Bronchial epithelial cell (primary cell): Measurements from ENCODE around the gene KMO. TPM values are rescaled to one million over a fixed set of nuclear protein-coding genes. Genes with fewer than 3 reads are reported as not detected.

ENCODE experiments used
- DNase-seq: peaks from one replicate; pipeline ENCODE4 v3.0.0-alpha.2; 2010; ENCODE audit warnings: low read depth
- FAIRE-seq: peaks from 2 replicates; lab custom pipeline; 2011; peaks lifted over from hg19 to GRCh38; lab: Jason Lieb, UNC
- H3K27me3 ChIP-seq: 2 replicates; pipeline ENCODE4 v1.5.1; 2011; ENCODE audit warnings: low read length; ENCODE audit not compliant: control insufficient read depth, insufficient read depth
- H3K36me3 ChIP-seq: 2 replicates; pipeline ENCODE4 v1.5.1; 2011; ENCODE audit warnings: low read length; ENCODE audit not compliant: control insufficient read depth, insufficient read depth
- H3K4me3 ChIP-seq: 2 replicates; pipeline ENCODE4 v1.5.1; 2011; ENCODE audit warnings: mild to moderate bottlenecking, low read depth, low read length, control low read depth
- CTCF ChIP-seq: IDR thresholded peaks from 2 replicates; pipeline ENCODE4 v1.5.1; 2011; ENCODE audit warnings: mild to moderate bottlenecking, moderate library complexity, low read length, control low read depth, inconsistent platforms; ENCODE audit not compliant: insufficient read depth, severe bottlenecking
- total RNA-seq: library from RNA; depleted of rRNA; stranded (reverse); fragments of >200 nt; gene quantifications from 2 replicates; pipeline ENCODE4 v1.2.1, GENCODE V29; 2014

The KMO gene
- total RNA-seq, 1 donor from 2014 or later: not detected

DNA sequence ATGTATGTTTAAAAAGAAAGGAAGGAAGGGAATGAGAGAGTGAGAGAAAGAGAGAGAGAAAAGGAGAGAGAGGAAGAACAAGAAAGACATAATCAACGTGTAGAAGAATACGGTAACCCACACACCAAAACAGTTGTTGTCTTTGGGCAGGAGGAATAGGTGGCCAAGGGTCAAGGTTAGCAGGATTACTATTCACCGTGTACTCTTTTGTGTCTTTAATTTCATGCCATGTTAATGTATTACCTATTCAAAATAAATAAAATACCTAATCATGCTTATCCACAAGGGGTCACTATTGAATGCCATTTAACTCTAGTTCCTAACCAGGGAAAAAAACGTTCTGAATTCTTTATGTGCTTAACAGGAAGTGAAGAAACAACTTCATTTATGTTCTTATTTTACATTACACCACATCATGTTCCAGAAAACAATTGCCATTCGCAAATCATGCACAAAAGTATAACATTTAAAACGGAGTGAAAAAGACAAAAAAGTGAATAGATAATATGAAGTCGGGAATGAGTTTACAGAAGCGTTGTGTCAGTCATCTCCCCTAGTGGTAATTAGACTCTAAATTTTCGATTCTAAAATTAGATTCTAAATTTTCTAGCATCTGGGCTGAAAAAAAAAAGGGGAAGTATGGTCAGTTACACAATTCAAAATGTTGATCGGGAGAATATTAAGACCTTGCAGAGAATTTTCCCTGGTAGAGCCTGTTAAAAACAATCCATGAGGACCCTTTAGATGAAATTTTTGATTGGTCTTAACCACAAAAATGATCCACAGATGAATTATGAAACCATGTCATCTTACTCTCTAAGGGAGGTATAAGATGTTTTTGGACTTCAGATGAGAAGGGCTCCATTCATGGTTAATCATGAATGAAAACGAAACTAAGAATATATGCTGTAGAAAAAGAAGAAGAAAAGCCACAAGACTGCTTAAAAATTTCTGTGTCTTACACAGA lies 700 bp upstream of the KMO start:
- FAIRE-seq (no peak), DNase-seq (peak; percentile 79)
- peak overlapping the region; percentile 35 for H3K4me3 ChIP-seq
- H3K27me3 ChIP-seq: no peaks in the 10 kb centered on the region
- TF ChIP-seq CTCF: peak; percentile 13
- no peaks in the 10 kb centered on the region for H3K36me3 ChIP-seq

DNA sequence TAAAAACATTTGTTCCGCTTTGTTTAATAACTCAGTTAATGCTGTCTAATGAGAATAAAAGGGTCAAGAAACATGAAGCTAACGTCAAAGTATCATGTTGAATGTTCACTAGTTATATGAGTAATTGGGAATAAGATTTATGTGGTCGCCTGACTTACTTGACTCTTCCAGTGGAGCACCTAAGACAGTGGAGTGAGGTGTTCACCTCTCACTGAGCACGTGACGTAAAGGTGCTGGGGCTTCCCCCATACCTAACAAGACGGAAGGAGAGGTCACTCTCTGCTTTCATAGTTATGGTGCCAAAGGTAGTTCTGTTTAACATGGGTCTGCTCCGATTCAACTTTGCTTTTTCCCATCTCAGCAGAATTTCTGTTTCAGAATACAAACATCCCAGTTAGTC lies 686 bp downstream of the KMO start:
- no peak for TF ChIP-seq CTCF
- H3K27me3 ChIP-seq: no peaks in the 10 kb centered on the region
- DNase-seq (no peak), FAIRE-seq (no peak)
- no peaks in the 10 kb centered on the region for H3K36me3 ChIP-seq
- H3K4me3 ChIP-seq: no peak overlapping the region

DNA sequence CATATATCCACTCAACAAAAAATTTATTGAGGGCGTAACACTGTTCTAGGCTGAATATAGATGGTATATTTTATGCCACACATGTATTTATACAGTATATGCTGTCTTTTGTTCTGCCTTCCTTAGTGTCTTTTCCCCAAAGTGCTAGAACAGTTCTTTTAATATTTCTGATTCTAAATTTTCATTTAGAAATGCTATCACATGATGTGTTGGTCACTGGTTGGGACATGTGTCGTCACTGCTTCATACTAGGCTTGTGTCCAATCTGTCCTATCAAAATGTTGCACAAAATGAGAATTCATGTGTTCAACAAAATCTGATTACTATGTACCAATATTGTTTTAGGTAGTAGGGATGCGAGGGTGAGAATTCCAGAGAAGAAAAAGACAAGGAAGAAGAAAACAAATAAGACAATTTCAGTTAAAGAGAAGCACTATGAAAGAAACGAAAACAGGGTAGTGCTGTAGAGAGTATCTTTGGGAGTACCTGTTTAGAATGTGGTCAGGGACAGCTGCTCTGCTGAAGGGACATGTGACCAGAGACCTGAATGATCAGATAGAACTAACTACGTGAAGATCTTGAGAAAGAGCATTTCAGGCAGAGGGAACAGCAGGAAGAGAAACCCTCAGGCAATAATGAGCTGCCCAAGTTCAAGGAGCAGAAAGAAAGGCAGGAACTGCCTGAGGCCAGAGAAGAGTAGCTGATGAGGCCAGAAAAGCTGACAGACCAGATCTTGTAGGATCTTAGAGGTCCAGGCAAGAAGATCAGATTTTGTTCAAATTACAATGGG lies 1.3 kb downstream of the KMO start:
- no peak for FAIRE-seq
- no peak overlapping the region for H3K4me3 ChIP-seq
- peak; percentile 23 for DNase-seq
- no peaks in the 10 kb centered on the region for H3K36me3 ChIP-seq
- no peak for TF ChIP-seq CTCF
- no peaks in the 10 kb centered on the region for H3K27me3 ChIP-seq

DNA sequence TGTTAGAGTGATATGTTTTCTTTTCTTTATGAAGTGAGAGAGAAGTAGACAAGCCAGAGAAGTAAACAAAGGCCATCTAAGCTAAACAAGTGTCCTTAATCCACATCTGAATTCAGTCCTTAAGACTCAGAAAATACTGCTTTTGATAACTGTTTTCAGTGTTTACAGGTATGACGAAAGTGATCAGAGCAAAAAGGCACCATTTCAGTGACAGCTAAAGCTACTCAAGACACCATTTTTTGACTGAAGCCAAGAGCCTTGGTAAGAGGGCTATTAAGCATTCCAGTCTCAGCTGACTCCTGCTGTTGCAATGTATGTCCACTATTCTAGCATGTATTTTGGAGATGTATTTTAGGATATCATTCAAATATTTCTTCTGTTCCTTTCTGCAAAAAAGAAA lies 4.1 kb downstream of the KMO start:
- Histone ChIP-seq H3K27me3 (no peaks in the 10 kb centered on the region), H3K36me3 (no peaks in the 10 kb centered on the region), H3K4me3 (no peak overlapping the region)
- no peak for TF ChIP-seq CTCF
- FAIRE-seq (no peak), DNase-seq (no peak)

- FAIRE-seq: no peak
- Histone ChIP-seq H3K36me3 (no peaks in the 10 kb centered on the region), H3K4me3 (no peak overlapping the region), H3K27me3 (no peaks in the 10 kb centered on the region)
- TF ChIP-seq CTCF: no peak
- no peak for DNase-seq
These were observed 4.8 kb downstream of the KMO start for GRCh38 chr1:241536969-241537368.
